PFSK-1 (cell line): Measurements from ENCODE around the gene RPA1.

Source experiments
- REST ChIP-seq, 2 experiments: IDR thresholded peaks; 2 replicates each; pipeline versions ENCODE4 v1.6.1 to v1.8.0; 2011 to 2012; ENCODE audit warnings: low read depth in 2 of 2, low read length in 2 of 2, control low read depth in 1 of 2, inconsistent platforms in 1 of 2, mild to moderate bottlenecking in 1 of 2, moderate library complexity in 1 of 2; ENCODE audit not compliant: insufficient read depth in 1 of 2
- TAF1 ChIP-seq: IDR thresholded peaks from 2 replicates; pipeline ENCODE4 v1.6.1; 2012; ENCODE audit warnings: low read length, control low read depth, borderline replicate concordance; ENCODE audit not compliant: insufficient read depth

DNA sequence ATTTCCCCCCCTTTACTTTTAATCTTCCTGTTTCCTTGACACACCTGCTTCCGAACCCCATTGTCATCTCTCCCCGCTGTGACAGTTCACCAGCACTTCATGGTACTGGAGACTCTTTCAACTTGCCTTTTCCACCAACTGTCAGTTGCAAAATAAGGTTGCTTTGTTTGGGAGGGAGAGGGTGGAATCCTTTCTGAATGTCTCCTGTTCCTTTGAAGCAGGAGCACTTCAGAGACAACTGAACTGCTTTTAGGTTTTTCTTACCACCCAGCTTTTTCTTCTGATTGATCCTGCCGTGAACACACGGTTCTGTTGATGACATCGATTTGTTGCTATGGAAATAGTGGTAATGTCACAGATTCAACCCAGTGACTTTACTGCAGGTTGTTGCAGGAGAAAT lies 42.0 kb downstream of the RPA1 start:
- TF ChIP-seq TAF1 (no peak), REST (IDR thresholded peaks at IDR 0.05; ENCODE audit: insufficient read depth in 1 of 2, low read depth in 2 of 2, low read length in 2 of 2) (no peak)
